H9 (cell line): ENCODE data around the gene LDB3. TPM values are rescaled to one million over a fixed set of nuclear protein-coding genes. Genes with fewer than 3 reads are reported as not detected.
A peak's percentile ranks its signal among the peaks of the same experiment; 100 is the strongest.

Experiments used
- DNase-seq: peaks from one replicate; pipeline ENCODE4 v3.0.0-alpha.2; 2017
- H2AFZ ChIP-seq: one replicate; pipeline ENCODE4 v1.6.1; 2013; ENCODE audit warnings: mild to moderate bottlenecking, low read length, control low read depth, moderate library complexity
- H2AK5ac ChIP-seq: 2 replicates; pipeline ENCODE4 v1.6.1; 2013; ENCODE audit warnings: low read length, control low read depth, mixed read lengths; ENCODE audit not compliant: insufficient read length
- H2BK120ac ChIP-seq: one replicate; pipeline ENCODE4 v1.6.1; 2013; ENCODE audit warnings: low read depth, mild to moderate bottlenecking, low read length, control low read depth, inconsistent platforms; ENCODE audit not compliant: poor library complexity, severe bottlenecking
- H2BK12ac ChIP-seq: 2 replicates; pipeline ENCODE4 v1.6.1; 2013; ENCODE audit warnings: low read length, control low read depth, mixed read lengths, low read depth; ENCODE audit not compliant: insufficient read length
- H2BK15ac ChIP-seq: 2 replicates; pipeline ENCODE4 v1.6.1; 2013; ENCODE audit warnings: low read depth, low read length, control low read depth
- H2BK20ac ChIP-seq: one replicate; pipeline ENCODE4 v1.6.1; 2013; ENCODE audit warnings: low read depth, mild to moderate bottlenecking, low read length, control low read depth, inconsistent platforms; ENCODE audit not compliant: poor library complexity, severe bottlenecking
- H2BK5ac ChIP-seq: 2 replicates; pipeline ENCODE4 v1.6.1; 2013; ENCODE audit warnings: low read length, control low read depth, mixed read lengths; ENCODE audit not compliant: insufficient read length
- H3K14ac ChIP-seq: 2 replicates; pipeline ENCODE4 v1.6.1; 2013; ENCODE audit warnings: low read length, control low read depth; ENCODE audit not compliant: insufficient read depth
- H3K18ac ChIP-seq: 2 replicates; pipeline ENCODE4 v1.6.1; 2013; ENCODE audit warnings: low read depth, mild to moderate bottlenecking, mixed read lengths, low read length, control low read depth; ENCODE audit not compliant: insufficient read length
- H3K23ac ChIP-seq: 2 replicates; pipeline ENCODE4 v1.6.1; 2013; ENCODE audit warnings: low read length, control low read depth, mixed read lengths, low read depth; ENCODE audit not compliant: insufficient read length
- H3K23me2 ChIP-seq: 2 replicates; pipeline ENCODE4 v1.6.1; 2013; ENCODE audit warnings: low read depth, mild to moderate bottlenecking, mixed read lengths, low read length, control low read depth; ENCODE audit not compliant: insufficient read length, poor library complexity, severe bottlenecking
- H3K27ac ChIP-seq: 2 replicates; pipeline ENCODE4 v1.5.1; 2013; ENCODE audit warnings: low read length, control low read depth, mixed read lengths, low read depth; ENCODE audit not compliant: insufficient read length
- H3K27me3 ChIP-seq: 2 replicates; pipeline ENCODE4 v1.6.1; 2013; ENCODE audit warnings: low read length, control low read depth, inconsistent platforms; ENCODE audit not compliant: insufficient read depth
- H3K4ac ChIP-seq: 2 replicates; pipeline ENCODE4 v1.6.1; 2013; ENCODE audit warnings: low read depth, mild to moderate bottlenecking, control low read depth, inconsistent platforms, low read length, moderate library complexity
- H3K4me1 ChIP-seq: 2 replicates; pipeline ENCODE4 v1.6.1; 2013; ENCODE audit warnings: low read length, control low read depth, inconsistent platforms; ENCODE audit not compliant: insufficient read depth
- H3K4me2 ChIP-seq: 2 replicates; pipeline ENCODE4 v1.6.1; 2013; ENCODE audit warnings: low read length, control low read depth, mixed read lengths; ENCODE audit not compliant: insufficient read length, insufficient read depth
- H3K56ac ChIP-seq: 2 replicates; pipeline ENCODE4 v1.6.1; 2013; ENCODE audit warnings: low read depth, mild to moderate bottlenecking, mixed read lengths, low read length, control low read depth; ENCODE audit not compliant: insufficient read length
- H3K79me1 ChIP-seq: 2 replicates; pipeline ENCODE4 v1.6.1; 2013; ENCODE audit warnings: low read depth, mild to moderate bottlenecking, moderate library complexity, low read length, control low read depth, inconsistent platforms; ENCODE audit not compliant: insufficient read depth, poor library complexity, severe bottlenecking
- H3K79me2 ChIP-seq: 2 replicates; pipeline ENCODE4 v1.6.1; 2013; ENCODE audit warnings: low read length, control low read depth, inconsistent platforms; ENCODE audit not compliant: insufficient read depth
- H3K9ac ChIP-seq: 2 replicates; pipeline ENCODE4 v1.6.1; 2013; ENCODE audit warnings: low read length, control low read depth, mixed read lengths; ENCODE audit not compliant: insufficient read length; ENCODE audit errors: extremely low read depth
- H3K9me3 ChIP-seq: one replicate; pipeline ENCODE4 v1.6.1; 2013; ENCODE audit warnings: low read depth, low read length, inconsistent platforms; ENCODE audit not compliant: control insufficient read depth
- H3T11ph ChIP-seq: one replicate; pipeline ENCODE4 v1.6.1; 2013; ENCODE audit warnings: mild to moderate bottlenecking, low read length, control low read depth, inconsistent platforms
- H4K20me1 ChIP-seq: one replicate; pipeline ENCODE4 v1.6.1; 2013; ENCODE audit not compliant: control insufficient read depth, insufficient read length, insufficient read depth
- H4K5ac ChIP-seq: 2 replicates; pipeline ENCODE4 v1.6.1; 2013; ENCODE audit warnings: low read depth, mild to moderate bottlenecking, mixed read lengths, low read length, control low read depth; ENCODE audit not compliant: insufficient read length
- H4K8ac ChIP-seq: replicated peaks from 2 replicates; pipeline ENCODE4 v1.6.1; 2013; ENCODE audit warnings: low read length, control low read depth, mixed read lengths, low read depth; ENCODE audit not compliant: insufficient read length
- H4K91ac ChIP-seq: 2 replicates; pipeline ENCODE4 v1.6.1; 2013; ENCODE audit warnings: low read depth, mild to moderate bottlenecking, moderate library complexity, mixed read lengths, low read length, control low read depth; ENCODE audit not compliant: insufficient read length
- H3K27ac Mint-ChIP-seq, 3 experiments: 2 replicates in 2 of 3; 3 replicates in 1 of 3; pipeline ENCODE4 v1.8.0; 2020 to 2021; ENCODE audit warnings: mixed read lengths in 3 of 3, mild to moderate bottlenecking in 1 of 3, moderate library complexity in 1 of 3
- H3K27me3 Mint-ChIP-seq: 2 replicates; pipeline ENCODE4 v1.8.0; 2021; ENCODE audit warnings: low read depth, mild to moderate bottlenecking, moderate library complexity, mixed read lengths
- H3K36me3 Mint-ChIP-seq, 3 experiments: 2 replicates in 2 of 3; 3 replicates in 1 of 3; pipeline ENCODE4 v1.8.0; 2020 to 2021; ENCODE audit warnings: low read depth in 3 of 3, mixed read lengths in 3 of 3; ENCODE audit not compliant: insufficient read depth in 1 of 3
- H3K4me1 Mint-ChIP-seq, 2 experiments: 2 replicates each; pipeline ENCODE4 v1.8.0; 2020; ENCODE audit warnings: mixed read lengths in 2 of 2
- H3K4me3 Mint-ChIP-seq, 2 experiments: 2 replicates in 1 of 2; 3 replicates in 1 of 2; pipeline ENCODE4 v1.8.0; 2020 to 2021; ENCODE audit warnings: mild to moderate bottlenecking in 2 of 2, mixed read lengths in 2 of 2, moderate library complexity in 1 of 2
- H3K9me3 Mint-ChIP-seq, 2 experiments: 2 replicates in 1 of 2; 3 replicates in 1 of 2; pipeline ENCODE4 v1.8.0; 2020; ENCODE audit warnings: mild to moderate bottlenecking in 2 of 2, mixed read lengths in 2 of 2, moderate library complexity in 1 of 2
- WGBS: extraction: QIAGEN DNeasy Blood & Tissue Kit; methylation state at CpG from one replicate; pipeline ENCODE4 v1.1.7; 2013; ENCODE audit warnings: missing lambda C conversion rate, low lambda C conversion rate, mixed read lengths; ENCODE audit not compliant: insufficient read length; ENCODE audit errors: extremely low coverage; 5-methylcytosine and 5-hydroxymethylcytosine counted together
- total RNA-seq: library from RNA; stranded (reverse); gene quantifications from 2 replicates; pipeline ENCODE4 v1.2.1, GENCODE V29; 2021
- TF ChIP-seq, protein P1 (sequence below): fragments of 200-600 bp; sonication (generic); conservative IDR thresholded peaks from 3 replicates; pipeline ENCODE4 v1.8.0; 2021; ENCODE audit warnings: antibody characterized with exemption, mild to moderate bottlenecking

Gene LDB3
- total RNA-seq, 1 experiment from 2014 or later, result 0.17 TPM

GRCh38 chr10:86648704-86649427 is 19.4 kb upstream of the LDB3 start:
- Mint-ChIP-seq H3K9me3 (no peaks in the 10 kb centered on the region), H3K27ac (peak overlapping the region in 1 of 3 experiments; percentile 33; a peak in 1 of 7 replicates), H3K36me3 (no peaks in the 10 kb centered on the region), H3K4me3 (no peak overlapping the region), H3K27me3 (no peaks in the 10 kb centered on the region), H3K4me1 (peaks cover 13 to 15% of the 10 kb centered on the region in 2 experiments)
- H3K4ac ChIP-seq, result no peak overlapping the region
- no peak overlapping the region for H2BK20ac ChIP-seq
- TF ChIP-seq, protein P1, sequence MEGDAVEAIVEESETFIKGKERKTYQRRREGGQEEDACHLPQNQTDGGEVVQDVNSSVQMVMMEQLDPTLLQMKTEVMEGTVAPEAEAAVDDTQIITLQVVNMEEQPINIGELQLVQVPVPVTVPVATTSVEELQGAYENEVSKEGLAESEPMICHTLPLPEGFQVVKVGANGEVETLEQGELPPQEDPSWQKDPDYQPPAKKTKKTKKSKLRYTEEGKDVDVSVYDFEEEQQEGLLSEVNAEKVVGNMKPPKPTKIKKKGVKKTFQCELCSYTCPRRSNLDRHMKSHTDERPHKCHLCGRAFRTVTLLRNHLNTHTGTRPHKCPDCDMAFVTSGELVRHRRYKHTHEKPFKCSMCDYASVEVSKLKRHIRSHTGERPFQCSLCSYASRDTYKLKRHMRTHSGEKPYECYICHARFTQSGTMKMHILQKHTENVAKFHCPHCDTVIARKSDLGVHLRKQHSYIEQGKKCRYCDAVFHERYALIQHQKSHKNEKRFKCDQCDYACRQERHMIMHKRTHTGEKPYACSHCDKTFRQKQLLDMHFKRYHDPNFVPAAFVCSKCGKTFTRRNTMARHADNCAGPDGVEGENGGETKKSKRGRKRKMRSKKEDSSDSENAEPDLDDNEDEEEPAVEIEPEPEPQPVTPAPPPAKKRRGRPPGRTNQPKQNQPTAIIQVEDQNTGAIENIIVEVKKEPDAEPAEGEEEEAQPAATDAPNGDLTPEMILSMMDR, result no peak
- no peak overlapping the region for H3K23ac ChIP-seq
- no CpG with 5 or more reads among the region's 9 CpGs for WGBS
- no peaks in the 10 kb centered on the region for H3K23me2 ChIP-seq
- no peak overlapping the region for H4K8ac ChIP-seq
- no peaks in the 10 kb centered on the region for H3K79me2 ChIP-seq
- no peak overlapping the region for H3K4me2 ChIP-seq
- no peak overlapping the region for H4K5ac ChIP-seq
- no peak overlapping the region for H2AK5ac ChIP-seq
- no peak overlapping the region for H2BK15ac ChIP-seq
- no peak overlapping the region for H3K18ac ChIP-seq
- no peak overlapping the region for H2BK5ac ChIP-seq
- no peaks in the 10 kb centered on the region for H4K20me1 ChIP-seq
- DNase-seq, result no peak
- no peak overlapping the region for H2BK12ac ChIP-seq
- H4K91ac ChIP-seq, result no peak overlapping the region
- no peaks in the 10 kb centered on the region for H3K9me3 ChIP-seq
- no peak overlapping the region for H3T11ph ChIP-seq
- no peak overlapping the region for H2BK120ac ChIP-seq
- no peak overlapping the region for H2AFZ ChIP-seq
- no peak overlapping the region for H3K14ac ChIP-seq
- H3K27ac ChIP-seq, result no peak overlapping the region
- H3K4me1 ChIP-seq, result no peaks in the 10 kb centered on the region
- no peak overlapping the region for H3K56ac ChIP-seq
- no peak overlapping the region for H3K9ac ChIP-seq
- H3K79me1 ChIP-seq, result no peaks in the 10 kb centered on the region
- H3K27me3 ChIP-seq, result no peaks in the 10 kb centered on the region
